Activated CD4-positive, alpha-beta memory T cell treated with anti-CD3 and anti-CD28 coated beads for 36 hours (primary cell): ENCODE measurements around the gene OAS3. TPM values are rescaled to one million over a fixed set of nuclear protein-coding genes. Genes with fewer than 3 reads are reported as not detected.

Experiments
- CTCF ChIA-PET: fragments of 350-600 bp; sonication (Branson Sonifier 250); formaldehyde crosslinking; loops from one replicate; lab custom pipeline; 2021; ENCODE audit warnings: antibody characterized with exemption, inconsistent platforms; lab: Charles Lee
- POLR2A ChIA-PET: fragments of 350-600 bp; sonication (Branson Sonifier 250); formaldehyde crosslinking; loops from one replicate; lab custom pipeline; 2021; ENCODE audit warnings: antibody characterized with exemption; lab: Charles Lee
- DNase-seq: peaks from one replicate; pipeline ENCODE4 v3.0.0-alpha.2; 2020
- H3K27ac Mint-ChIP-seq: one replicate; pipeline ENCODE4 v1.8.0; 2021; ENCODE audit warnings: mixed read lengths
- H3K27me3 Mint-ChIP-seq: one replicate; pipeline ENCODE4 v1.8.0; 2021; ENCODE audit warnings: mixed read lengths
- H3K36me3 Mint-ChIP-seq: one replicate; pipeline ENCODE4 v1.8.0; 2021; ENCODE audit warnings: mixed read lengths
- H3K4me1 Mint-ChIP-seq: one replicate; pipeline ENCODE4 v1.8.0; 2021; ENCODE audit warnings: low read depth, mixed read lengths
- H3K4me3 Mint-ChIP-seq: one replicate; pipeline ENCODE4 v1.8.0; 2021; ENCODE audit warnings: mild to moderate bottlenecking, mixed read lengths
- H3K9me3 Mint-ChIP-seq: one replicate; pipeline ENCODE4 v1.8.0; 2021; ENCODE audit warnings: mixed read lengths
- intact Hi-C: fragments of 100-400 bp; cut with micrococcal nuclease; formaldehyde crosslinking; loops from one replicate; pipeline ENCODE4 v1.15.1; 2023
- total RNA-seq, 2 experiments: library from RNA; stranded (reverse); gene quantifications; one replicate each; pipeline ENCODE4 v1.2.3, GENCODE V29; 2021

OAS3 gene
- total RNA-seq, 2 experiments from 2014 or later = 34.6 to 37.1 TPM

- H3K36me3 Mint-ChIP-seq = peaks cover 16% of the 10 kb centered on the region
- no peak overlapping the region for H3K27ac Mint-ChIP-seq
- H3K9me3 Mint-ChIP-seq = no peaks in the 10 kb centered on the region
- intact Hi-C loops = loop anchor here (5.0 to 10.0 kb wide), 2 partner anchors 247 to 1210 kb away; partner anchors contain the start of genes ALDH2 and TPCN1
- POLR2A ChIA-PET = no interaction called here
- no peak overlapping the region for H3K4me3 Mint-ChIP-seq
- DNase-seq = no peak
- H3K4me1 Mint-ChIP-seq = no peaks in the 10 kb centered on the region
- CTCF ChIA-PET = interaction anchor here (1.2 to 1.9 kb wide), 2 partner anchors 18 to 29 kb away, joined by 3 to 13 read pairs; no protein-coding TSS in a partner anchor
- no peaks in the 10 kb centered on the region for H3K27me3 Mint-ChIP-seq
Observed at GRCh38 chr12:112974904-112975303, 36.6 kb downstream of the OAS3 start.

GRCh38 chr12:112977139-112977538 lies 38.9 kb downstream of the OAS3 start:
- ChIA-PET CTCF (interaction anchor here (1.7 to 6.0 kb wide), 3 partner anchors 14 to 77 kb away, joined by 8 to 162 read pairs (median 10); partner anchors contain the start of gene OAS1), POLR2A (interaction anchor here (2.1 to 3.6 kb wide), 2 partner anchors 12 to 16 kb away, joined by 8 to 43 read pairs; no protein-coding TSS in a partner anchor)
- Mint-ChIP-seq H3K4me1 (peaks cover 16% of the 10 kb centered on the region), H3K4me3 (no peak overlapping the region), H3K27me3 (no peaks in the 10 kb centered on the region), H3K27ac (peak overlapping the region; percentile 100), H3K36me3 (peaks cover 35% of the 10 kb centered on the region), H3K9me3 (peaks cover 9% of the 10 kb centered on the region)
- DNase-seq = no peak
- intact Hi-C loops = loop anchor here (5.0 to 10.0 kb wide), 2 partner anchors 245 to 1212 kb away; partner anchors contain the start of genes ALDH2 and TPCN1

GRCh38 chr12:112977641-112978040 lies 39.4 kb downstream of the OAS3 start:
- H3K4me3 Mint-ChIP-seq = peak overlapping the region; percentile 81
- intact Hi-C loops = loop anchor here (1.0 to 10.0 kb wide), 6 partner anchors 11 to 1213 kb away; partner anchors contain the start of genes ALDH2, OAS1, OAS3 and PLBD2
- H3K27ac Mint-ChIP-seq = peak overlapping the region; percentile 100
- peaks cover 40% of the 10 kb centered on the region for H3K36me3 Mint-ChIP-seq
- ChIA-PET CTCF (interaction anchor here (0.9 to 6.0 kb wide), 8 partner anchors 13 to 197 kb away, joined by 3 to 162 read pairs (median 4); partner anchors contain the start of gene OAS1), POLR2A (interaction anchor here (0.7 to 4.2 kb wide), 12 partner anchors 8 to 358 kb away, joined by 3 to 43 read pairs (median 5); partner anchors contain the start of genes DDX54, OAS1, OAS3 and RITA1)
- H3K9me3 Mint-ChIP-seq = peaks cover 14% of the 10 kb centered on the region
- peaks cover 21% of the 10 kb centered on the region for H3K4me1 Mint-ChIP-seq
- DNase-seq = peak; percentile 18
- no peaks in the 10 kb centered on the region for H3K27me3 Mint-ChIP-seq

GRCh38 chr12:112978163-112979040 lies 40.1 kb downstream of the OAS3 start, which contains the start of gene OAS2:
TSS of gene OAS2 (plus strand) at chr12:112978519. CDS start at chr12:112978609, 90 bp downstream.
- ChIA-PET CTCF (interaction anchor here (0.9 to 6.0 kb wide), 9 partner anchors 12 to 196 kb away, joined by 3 to 162 read pairs (median 4); partner anchors contain the start of gene OAS1), POLR2A (interaction anchor here (0.7 to 4.2 kb wide), 13 partner anchors 9 to 357 kb away, joined by 3 to 43 read pairs (median 4); partner anchors contain the start of genes DDX54, OAS1, OAS3 and RITA1)
- DNase-seq = peak; percentile 91
- Mint-ChIP-seq H3K27me3 (no peaks in the 10 kb centered on the region), H3K36me3 (peaks cover 43% of the 10 kb centered on the region), H3K9me3 (peaks cover 17% of the 10 kb centered on the region), H3K27ac (peak within 1 kb of the TSS; percentile 100), H3K4me1 (peaks cover 24% of the 10 kb centered on the region), H3K4me3 (peak within 1 kb of the TSS; percentile 81)
- intact Hi-C loops = loop anchor here (1.0 to 10.0 kb wide), 6 partner anchors 10 to 1214 kb away; partner anchors contain the start of genes ALDH2, OAS1, OAS3 and PLBD2

- peak overlapping the region; percentile 81 for H3K4me3 Mint-ChIP-seq
- peak; percentile 72 for DNase-seq
- no peaks in the 10 kb centered on the region for H3K27me3 Mint-ChIP-seq
- peak overlapping the region; percentile 100 for H3K27ac Mint-ChIP-seq
- H3K4me1 Mint-ChIP-seq = peaks cover 29% of the 10 kb centered on the region
- intact Hi-C loops = loop anchor here (2.0 to 10.0 kb wide), 3 partner anchors 243 to 1214 kb away; partner anchors contain the start of genes ALDH2, PLBD2 and TPCN1
- CTCF ChIA-PET = interaction anchor here (1.3 to 6.0 kb wide), 3 partner anchors 12 to 195 kb away, joined by 3 to 162 read pairs (median 8); no protein-coding TSS in a partner anchor
- peaks cover 20% of the 10 kb centered on the region for H3K9me3 Mint-ChIP-seq
- POLR2A ChIA-PET = interaction anchor here (1.2 to 4.2 kb wide), 7 partner anchors 10 to 206 kb away, joined by 3 to 43 read pairs (median 8); partner anchors contain the start of genes DDX54, OAS1 and RITA1
- H3K36me3 Mint-ChIP-seq = peaks cover 50% of the 10 kb centered on the region
Observed at GRCh38 chr12:112979041-112979680, 40.9 kb downstream of the OAS3 start.

- DNase-seq = no peak
- Mint-ChIP-seq H3K27ac (peak overlapping the region; percentile 100), H3K36me3 (peaks cover 65% of the 10 kb centered on the region), H3K4me1 (peaks cover 43% of the 10 kb centered on the region), H3K4me3 (peak overlapping the region; percentile 81), H3K27me3 (no peaks in the 10 kb centered on the region), H3K9me3 (peaks cover 32% of the 10 kb centered on the region)
- CTCF ChIA-PET = interaction anchor here (6.0 kb wide), 1 partner anchor 10 kb away, joined by 162 read pairs; no protein-coding TSS in a partner anchor
- POLR2A ChIA-PET = interaction anchor here (1.6 to 4.2 kb wide), 2 partner anchors 10 to 73 kb away, joined by 4 to 39 read pairs; partner anchors contain the start of gene OAS1
- intact Hi-C loops = no loop called here
Observed at GRCh38 chr12:112980491-112981158, 42.4 kb downstream of the OAS3 start.

GRCh38 chr12:112985642-112986290 lies 47.5 kb downstream of the OAS3 start:
- no peak for DNase-seq
- CTCF ChIA-PET = interaction anchor here (2.9 kb wide), 1 partner anchor 7 kb away, joined by 28 read pairs; no protein-coding TSS in a partner anchor
- intact Hi-C loops = no loop called here
- H3K4me3 Mint-ChIP-seq = no peak overlapping the region
- H3K36me3 Mint-ChIP-seq = peaks cover 86% of the 10 kb centered on the region
- no peaks in the 10 kb centered on the region for H3K27me3 Mint-ChIP-seq
- peak overlapping the region; percentile 48 for H3K27ac Mint-ChIP-seq
- peaks cover 72% of the 10 kb centered on the region for H3K4me1 Mint-ChIP-seq
- peaks cover 32% of the 10 kb centered on the region for H3K9me3 Mint-ChIP-seq
- POLR2A ChIA-PET = no interaction called here

- POLR2A ChIA-PET = no interaction called here
- peak overlapping the region; percentile 48 for H3K27ac Mint-ChIP-seq
- CTCF ChIA-PET = no interaction called here
- H3K4me3 Mint-ChIP-seq = no peak overlapping the region
- intact Hi-C loops = no loop called here
- no peaks in the 10 kb centered on the region for H3K27me3 Mint-ChIP-seq
- H3K4me1 Mint-ChIP-seq = peaks cover 67% of the 10 kb centered on the region
- no peak for DNase-seq
- H3K36me3 Mint-ChIP-seq = peaks cover 86% of the 10 kb centered on the region
- H3K9me3 Mint-ChIP-seq = peaks cover 31% of the 10 kb centered on the region
Observed at GRCh38 chr12:112986291-112986800, 48.1 kb downstream of the OAS3 start.

- no peak overlapping the region for H3K4me3 Mint-ChIP-seq
- peaks cover 57% of the 10 kb centered on the region for H3K4me1 Mint-ChIP-seq
- peaks cover 25% of the 10 kb centered on the region for H3K9me3 Mint-ChIP-seq
- no peak for DNase-seq
- ChIA-PET POLR2A (interaction anchor here (1.4 to 4.8 kb wide), 2 partner anchors 10 to 80 kb away, joined by 5 to 43 read pairs; partner anchors contain the start of genes OAS1 and OAS2), CTCF (interaction anchor here (0.6 to 7.9 kb wide), 4 partner anchors 8 to 496 kb away, joined by 3 to 162 read pairs (median 4); partner anchors contain the start of gene OAS2)
- no peaks in the 10 kb centered on the region for H3K27me3 Mint-ChIP-seq
- peaks cover 84% of the 10 kb centered on the region for H3K36me3 Mint-ChIP-seq
- intact Hi-C loops = no loop called here
- H3K27ac Mint-ChIP-seq = peak overlapping the region; percentile 84
Observed at GRCh38 chr12:112987561-112987960, 49.3 kb downstream of the OAS3 start.

GRCh38 chr12:112988224-112988623 lies 50.0 kb downstream of the OAS3 start:
- intact Hi-C loops = loop anchor here (1.0 kb wide), 1 partner anchor 10 kb away; the partner anchor contains the start of gene OAS2
- POLR2A ChIA-PET = interaction anchor here (1.4 to 4.8 kb wide), 2 partner anchors 10 to 81 kb away, joined by 5 to 43 read pairs; partner anchors contain the start of genes OAS1 and OAS2
- peaks cover 21% of the 10 kb centered on the region for H3K9me3 Mint-ChIP-seq
- no peak overlapping the region for H3K4me3 Mint-ChIP-seq
- H3K27ac Mint-ChIP-seq = peak overlapping the region; percentile 84
- H3K27me3 Mint-ChIP-seq = no peaks in the 10 kb centered on the region
- H3K36me3 Mint-ChIP-seq = peaks cover 87% of the 10 kb centered on the region
- H3K4me1 Mint-ChIP-seq = peaks cover 60% of the 10 kb centered on the region
- CTCF ChIA-PET = interaction anchor here (0.8 to 7.9 kb wide), 5 partner anchors 9 to 165 kb away, joined by 3 to 162 read pairs (median 5); partner anchors contain the start of gene OAS2
- peak; percentile 62 for DNase-seq
